ENCODE data around the gene SLC2A4RG. TPM values are rescaled to one million over a fixed set of nuclear protein-coding genes. Genes with fewer than 3 reads are reported as not detected.
A peak's percentile ranks its signal among the peaks of the same experiment; 100 is the strongest.

SLC2A4RG gene
- total and polyA plus RNA-seq, 2 experiments from 2014 or later, result 46.6 to 177 TPM

DNA sequence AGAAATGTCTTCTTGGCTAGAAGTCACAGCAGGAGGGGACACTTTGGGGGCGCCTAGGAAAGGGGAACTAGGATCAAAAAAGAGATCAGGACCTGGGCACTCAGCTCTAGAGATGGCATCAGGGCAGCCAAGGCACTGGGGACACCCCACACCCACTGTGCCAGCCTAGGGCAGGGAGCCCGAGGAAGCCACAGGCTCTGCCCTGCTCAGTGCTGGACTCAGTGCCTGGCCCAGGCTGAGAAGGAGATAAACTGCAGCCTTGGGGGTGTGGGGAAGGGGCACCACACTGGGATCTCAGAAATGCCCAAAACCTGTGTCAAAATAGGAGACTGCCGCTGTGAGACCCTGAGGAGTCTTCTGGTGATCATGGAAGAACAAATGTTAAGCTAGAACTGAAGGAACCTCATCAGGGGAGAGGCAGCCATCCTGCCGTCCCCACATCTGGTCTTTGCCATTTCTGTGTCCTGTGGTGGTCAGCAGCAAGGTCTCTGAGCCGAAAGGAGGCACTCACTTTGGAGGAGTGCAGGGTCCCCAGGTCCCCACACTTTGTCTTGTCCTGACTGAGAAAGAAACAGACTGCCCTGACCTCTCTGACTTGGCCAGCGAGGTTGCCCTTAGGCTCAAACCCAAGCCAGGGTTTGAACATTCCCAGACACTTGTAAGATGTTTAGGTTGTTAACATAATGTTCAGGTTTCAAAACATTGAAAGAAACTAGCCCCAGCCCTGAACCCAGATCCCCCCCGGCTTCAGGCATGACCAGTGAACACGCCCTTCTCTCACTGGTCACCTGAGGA, 34.1 kb upstream of the SLC2A4RG start:
- no peak overlapping the region for H3K27ac ChIP-seq
- H3K4me3 ChIP-seq, result no peak overlapping the region
- no peaks in the 10 kb centered on the region for H3K9me3 ChIP-seq (ENCODE audit: low read depth)
- H3K27me3 ChIP-seq, result no peaks in the 10 kb centered on the region
- H3K36me3 ChIP-seq, result peaks cover 22% of the 10 kb centered on the region
- TF ChIP-seq, protein P1, sequence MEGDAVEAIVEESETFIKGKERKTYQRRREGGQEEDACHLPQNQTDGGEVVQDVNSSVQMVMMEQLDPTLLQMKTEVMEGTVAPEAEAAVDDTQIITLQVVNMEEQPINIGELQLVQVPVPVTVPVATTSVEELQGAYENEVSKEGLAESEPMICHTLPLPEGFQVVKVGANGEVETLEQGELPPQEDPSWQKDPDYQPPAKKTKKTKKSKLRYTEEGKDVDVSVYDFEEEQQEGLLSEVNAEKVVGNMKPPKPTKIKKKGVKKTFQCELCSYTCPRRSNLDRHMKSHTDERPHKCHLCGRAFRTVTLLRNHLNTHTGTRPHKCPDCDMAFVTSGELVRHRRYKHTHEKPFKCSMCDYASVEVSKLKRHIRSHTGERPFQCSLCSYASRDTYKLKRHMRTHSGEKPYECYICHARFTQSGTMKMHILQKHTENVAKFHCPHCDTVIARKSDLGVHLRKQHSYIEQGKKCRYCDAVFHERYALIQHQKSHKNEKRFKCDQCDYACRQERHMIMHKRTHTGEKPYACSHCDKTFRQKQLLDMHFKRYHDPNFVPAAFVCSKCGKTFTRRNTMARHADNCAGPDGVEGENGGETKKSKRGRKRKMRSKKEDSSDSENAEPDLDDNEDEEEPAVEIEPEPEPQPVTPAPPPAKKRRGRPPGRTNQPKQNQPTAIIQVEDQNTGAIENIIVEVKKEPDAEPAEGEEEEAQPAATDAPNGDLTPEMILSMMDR (IDR thresholded peaks at IDR 0.05; ENCODE audit: low read depth, low read length), result no peak
- DNase-seq (ENCODE audit: low read depth in 1 of 2, low spot score in 1 of 2), result no peak
- H3K4me1 ChIP-seq (ENCODE audit: low read depth), result peaks cover 12% of the 10 kb centered on the region

DNA sequence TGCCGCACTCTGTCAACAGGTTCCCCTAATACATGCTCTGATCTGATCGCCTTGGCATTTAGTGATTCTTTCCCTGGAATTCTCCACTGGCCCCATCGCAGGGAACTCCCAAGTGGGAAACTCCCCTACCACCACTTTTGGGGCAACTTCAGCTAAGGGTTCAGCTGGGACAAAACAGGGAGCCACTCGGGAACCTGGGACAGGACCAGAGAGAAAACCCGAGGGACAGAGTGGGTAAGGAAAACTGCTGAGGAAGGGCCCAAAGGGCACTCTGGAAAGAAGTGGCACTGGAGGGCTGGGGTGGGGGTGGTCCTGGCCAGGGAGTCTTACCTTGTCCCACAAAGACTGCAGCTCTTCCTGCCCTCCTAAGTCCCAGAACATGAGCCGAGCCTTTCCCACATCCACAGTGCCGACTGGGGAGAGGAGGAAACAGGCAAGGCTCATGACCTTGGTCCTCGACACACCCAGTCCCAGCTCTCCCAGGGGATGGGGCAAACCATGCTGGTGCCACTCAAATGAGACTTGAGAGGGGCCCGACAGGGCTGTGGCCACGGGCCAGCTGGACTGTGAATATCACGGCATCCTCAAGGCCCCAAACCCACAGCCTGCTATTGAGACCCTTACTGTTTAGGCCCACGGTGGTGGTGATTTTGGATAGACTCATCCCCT, 33.4 kb upstream of the SLC2A4RG start:
- TF ChIP-seq, protein P1 (IDR thresholded peaks at IDR 0.05; ENCODE audit: low read depth, low read length), result no peak
- H3K36me3 ChIP-seq, result peaks cover 24% of the 10 kb centered on the region
- DNase-seq (ENCODE audit: low read depth in 1 of 2, low spot score in 1 of 2), result no peak

DNA sequence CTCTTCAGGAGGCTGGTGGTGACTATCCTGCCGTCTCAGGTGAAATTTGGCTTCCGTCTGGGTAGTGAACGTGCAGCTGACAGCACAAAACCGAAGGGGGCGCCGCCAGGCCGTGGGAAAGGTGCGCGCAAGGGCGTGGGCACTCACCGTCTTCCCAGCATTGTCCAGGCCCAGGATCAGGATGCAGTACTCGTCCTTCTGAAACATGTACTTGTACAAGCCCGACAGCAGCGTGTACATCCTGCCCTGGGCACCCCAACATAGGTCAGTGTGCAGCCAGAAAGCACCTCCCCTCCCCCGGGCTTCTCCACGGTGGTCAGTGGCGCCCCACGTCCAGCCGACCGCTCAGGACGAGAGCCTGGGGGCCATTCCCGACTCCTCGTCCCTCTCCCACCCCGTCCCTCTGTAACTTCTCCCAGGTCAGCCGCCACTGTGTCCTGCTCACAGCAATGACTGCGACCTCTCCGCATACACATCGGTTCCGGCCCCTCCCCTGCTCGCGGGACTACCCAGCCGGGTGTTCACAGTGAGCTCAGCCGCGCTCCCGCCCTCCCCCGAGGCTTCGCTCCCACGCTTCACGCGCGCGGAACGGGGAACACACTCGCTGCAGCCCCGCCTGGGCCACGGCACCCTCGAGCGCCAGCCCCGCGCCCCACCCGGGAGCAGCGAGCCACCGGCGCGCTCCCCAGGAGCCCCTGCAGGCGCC, 32.6 kb upstream of the SLC2A4RG start:
- no peaks in the 10 kb centered on the region for H3K9me3 ChIP-seq (ENCODE audit: low read depth)
- peaks cover 12% of the 10 kb centered on the region for H3K4me1 ChIP-seq (ENCODE audit: low read depth)
- H3K27me3 ChIP-seq, result no peaks in the 10 kb centered on the region
- H3K36me3 ChIP-seq, result peaks cover 26% of the 10 kb centered on the region
- H3K4me3 ChIP-seq, result peak overlapping the region; percentile 87
- DNase-seq (ENCODE audit: low read depth in 1 of 2, low spot score in 1 of 2), result peak in 1 of 2 donors; percentile 40
- peak overlapping the region; percentile 91 for H3K27ac ChIP-seq
- TF ChIP-seq, protein P1 (IDR thresholded peaks at IDR 0.05; ENCODE audit: low read depth, low read length), result peak; percentile 31

More for the DNA sequence above, 33.4 kb upstream of the SLC2A4RG start:
- Histone ChIP-seq H3K27me3 (no peaks in the 10 kb centered on the region), H3K9me3 (ENCODE audit: low read depth) (no peaks in the 10 kb centered on the region), H3K27ac (peak overlapping the region; percentile 91), H3K4me3 (peak overlapping the region; percentile 87), H3K4me1 (ENCODE audit: low read depth) (peaks cover 12% of the 10 kb centered on the region)

DNA sequence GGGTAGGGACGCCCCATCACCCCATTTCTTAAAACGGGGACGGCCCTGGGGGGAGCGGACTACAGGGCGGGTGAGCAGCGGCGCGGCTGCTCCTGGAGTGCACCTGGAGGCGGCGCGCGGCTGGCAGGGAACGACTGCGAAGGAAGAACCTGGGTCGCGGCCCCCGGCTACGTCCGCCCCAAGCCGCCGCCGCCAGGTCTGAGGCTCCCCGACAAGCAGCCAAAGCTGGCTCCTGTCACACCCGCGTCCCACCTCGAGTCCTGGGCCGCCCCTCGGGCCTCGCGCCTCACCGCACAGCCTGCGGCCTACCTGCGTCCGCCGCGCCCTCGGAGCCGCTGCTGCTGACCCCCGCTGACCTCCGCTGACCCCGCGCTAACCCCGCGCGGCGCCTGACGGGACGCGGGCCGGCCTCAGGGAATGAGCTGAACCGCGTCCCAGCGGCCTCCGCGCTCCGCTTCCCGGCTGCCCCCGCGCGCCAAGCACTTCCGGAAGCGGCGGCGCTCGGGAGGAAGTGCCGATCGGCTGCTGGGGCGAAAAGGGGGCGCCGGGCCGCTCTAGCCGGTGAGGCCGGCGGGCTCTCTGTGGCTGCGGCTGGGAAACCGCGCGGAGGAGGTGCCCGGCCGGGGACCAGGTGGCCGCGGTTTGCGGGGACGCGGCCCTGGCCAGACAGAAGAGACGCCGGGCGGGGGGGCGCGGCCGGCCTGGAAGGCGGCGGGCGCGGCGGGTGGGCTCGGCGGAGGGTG, 31.8 kb upstream of the SLC2A4RG start, which contains the start of the genes ARFRP1 and ZGPAT:
Gene ARFRP1, minus strand, starts transcription at position 419 of the 743 bp plus-strand sequence. CDS start 885 bp downstream, outside the sequence.
Gene ZGPAT, plus strand, starts transcription at position 482 of the 743 bp plus-strand sequence. CDS start 542 bp downstream, outside the sequence.
- H3K4me3 ChIP-seq, result peak within 1 kb of the TSS; percentile 87
- H3K36me3 ChIP-seq, result peaks cover 32% of the 10 kb centered on the region
- TF ChIP-seq, protein P1 (IDR thresholded peaks at IDR 0.05; ENCODE audit: low read depth, low read length), result no peak
- peaks cover 12% of the 10 kb centered on the region for H3K4me1 ChIP-seq (ENCODE audit: low read depth)
- peak; percentile 88 to 95 for DNase-seq (ENCODE audit: low read depth in 1 of 2, low spot score in 1 of 2)
- no peaks in the 10 kb centered on the region for H3K27me3 ChIP-seq
- H3K9me3 ChIP-seq (ENCODE audit: low read depth), result no peaks in the 10 kb centered on the region
- peak within 1 kb of the TSS; percentile 91 for H3K27ac ChIP-seq

All from cardiac muscle cell (in vitro differentiated cells and primary cell).